ENCODE data around the gene GALNT2.

GALNT2 gene

GRCh38 chr1:230136453-230137336, 69.7 kb downstream of the GALNT2 start:
- no peak for DNase-seq

DNA sequence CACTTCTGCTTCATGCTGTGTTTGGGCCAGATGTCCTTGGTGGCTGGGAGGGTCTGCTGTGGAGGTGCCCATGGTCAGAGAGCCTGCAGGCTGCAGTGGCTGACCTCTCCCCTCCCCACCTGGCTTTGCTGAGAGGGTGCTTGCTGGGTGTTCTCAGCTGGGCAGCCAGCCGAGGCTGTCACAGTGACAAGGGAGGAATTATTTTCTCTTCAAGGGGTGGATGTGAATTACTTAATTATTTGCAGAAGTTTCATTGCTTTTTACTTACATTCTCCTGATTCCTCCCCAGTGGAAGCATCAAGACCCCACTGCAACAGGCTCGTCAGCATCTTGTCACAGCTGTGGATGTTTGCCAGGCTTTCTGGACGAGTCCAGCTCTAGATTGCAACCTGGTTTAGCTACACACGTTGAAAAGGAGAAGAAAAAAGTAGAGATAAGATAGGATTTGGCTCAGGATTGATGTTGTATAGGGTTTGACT, 70.3 kb downstream of the GALNT2 start:
- no peak for DNase-seq

DNA sequence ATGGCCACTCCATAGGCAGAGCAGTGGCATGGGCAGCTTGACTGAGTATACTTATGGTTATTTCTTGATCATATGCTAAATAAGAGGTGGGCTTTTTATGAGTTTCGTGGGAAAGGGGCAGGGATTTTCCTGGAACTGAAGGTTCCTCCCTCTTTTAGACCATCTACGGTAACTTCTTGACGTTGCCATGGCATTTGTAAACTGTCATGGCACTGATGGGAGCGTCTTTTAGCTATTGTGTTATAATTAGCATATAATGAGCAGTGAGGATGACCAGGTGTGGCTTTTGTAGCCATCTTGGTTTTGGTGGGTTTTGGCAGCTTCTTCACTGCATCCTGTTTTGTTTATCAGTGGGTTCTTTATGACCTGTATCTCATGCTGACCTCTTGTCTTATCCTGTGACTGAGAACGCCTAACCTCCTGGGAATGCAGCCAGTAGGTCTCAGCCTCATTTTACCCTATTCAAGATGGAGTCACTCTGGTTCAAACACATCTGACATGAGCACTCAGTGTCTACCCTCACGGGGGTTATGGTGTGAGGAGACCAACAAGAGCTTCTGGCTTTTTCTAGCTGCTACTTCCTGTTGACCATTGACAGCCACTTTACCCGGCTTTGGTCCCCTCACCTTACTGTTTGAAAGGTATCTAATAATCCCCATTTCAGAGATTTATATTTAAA, 71.7 kb downstream of the GALNT2 start:
- DNase-seq: no peak

- DNase-seq: no peak
Observed at GRCh38 chr1:230139315-230139714, 72.3 kb downstream of the GALNT2 start.

DNA sequence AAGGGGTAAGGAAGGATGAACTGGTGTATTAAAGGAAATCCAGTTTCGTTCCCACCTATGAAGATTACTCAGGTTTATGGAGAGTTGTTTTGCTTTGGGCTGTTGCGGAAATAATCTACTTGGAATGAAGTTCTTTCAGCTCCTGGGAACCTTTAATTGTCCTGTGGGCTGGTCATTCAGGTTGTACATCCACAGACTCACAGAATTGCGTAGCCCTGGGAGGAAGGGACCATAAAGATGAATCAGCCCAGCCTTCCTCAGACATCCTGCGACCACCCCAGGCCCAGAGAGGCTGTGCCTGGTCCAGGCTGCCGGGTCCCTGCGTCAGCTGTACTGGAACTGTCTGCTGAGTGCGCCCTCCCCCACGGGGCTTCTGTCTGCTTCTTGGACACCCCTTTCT, 72.7 kb downstream of the GALNT2 start:
- DNase-seq: no peak

DNA sequence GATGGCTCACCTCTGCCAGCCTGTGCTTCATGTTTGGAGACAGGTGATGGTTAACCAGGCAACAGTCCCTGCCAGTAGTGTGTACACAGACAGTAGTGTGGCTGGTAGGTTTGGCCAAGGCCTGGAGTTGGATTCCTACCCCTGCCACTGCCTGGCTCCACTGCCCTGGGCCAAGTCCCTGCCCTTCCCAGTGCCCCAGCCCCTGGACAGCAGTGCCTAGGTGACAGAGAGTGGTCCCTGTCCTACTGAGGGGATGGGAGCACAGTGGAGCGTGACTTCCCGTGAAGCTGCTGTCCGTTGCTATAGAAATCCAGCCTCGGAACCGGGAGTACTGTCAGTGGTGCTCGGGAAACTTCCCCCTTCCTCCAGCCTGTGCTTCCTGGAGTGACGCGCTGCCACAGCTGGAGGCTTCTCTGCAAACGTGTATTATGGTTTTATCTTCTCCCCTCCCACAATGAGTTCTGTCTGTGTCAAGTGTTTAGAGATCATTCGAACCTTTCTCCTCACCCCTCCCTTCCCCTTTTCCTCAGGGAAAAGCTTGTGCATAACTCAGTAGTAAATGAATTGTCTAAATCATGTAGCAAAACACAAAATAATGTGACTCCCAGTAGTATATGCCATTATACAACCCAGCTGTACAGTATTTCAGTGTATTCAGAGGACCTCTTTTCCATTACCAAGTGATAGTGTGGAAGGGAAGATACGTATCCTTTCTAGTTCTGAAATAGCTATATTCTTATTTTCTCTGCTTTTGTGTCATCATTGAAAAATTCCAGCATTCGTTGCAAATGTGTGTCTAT, 73.4 kb downstream of the GALNT2 start:
- DNase-seq: no peak

DNA sequence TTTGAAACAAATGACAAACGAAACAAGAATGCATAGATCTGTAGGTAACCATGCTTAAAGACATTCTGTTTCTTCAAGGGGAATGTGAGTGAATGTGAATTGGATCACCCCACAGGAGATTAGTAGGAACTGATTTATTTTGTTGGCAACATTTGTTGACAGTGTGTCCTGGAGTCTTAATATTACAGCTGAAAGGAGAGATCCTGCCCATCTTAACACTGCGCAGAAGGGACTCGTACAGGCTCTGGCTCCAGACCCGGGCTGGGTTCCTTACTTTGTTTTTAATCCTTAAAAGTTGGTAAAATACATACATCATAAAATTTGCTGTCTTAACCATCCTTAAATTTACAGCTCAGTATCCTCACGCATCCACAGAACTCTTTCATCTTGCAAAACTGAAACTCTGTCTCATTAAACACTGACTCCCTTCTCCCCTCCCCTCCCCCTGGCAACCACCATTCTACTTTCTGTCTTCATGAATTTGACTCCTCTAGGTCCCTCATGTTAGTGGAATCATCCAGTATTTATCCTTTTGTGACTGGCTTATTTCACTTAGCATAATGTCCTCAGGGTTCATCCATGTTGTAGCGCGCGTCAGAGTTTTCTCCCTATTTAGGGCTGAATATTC, 74.1 kb downstream of the GALNT2 start:
- no peak for DNase-seq

DNA sequence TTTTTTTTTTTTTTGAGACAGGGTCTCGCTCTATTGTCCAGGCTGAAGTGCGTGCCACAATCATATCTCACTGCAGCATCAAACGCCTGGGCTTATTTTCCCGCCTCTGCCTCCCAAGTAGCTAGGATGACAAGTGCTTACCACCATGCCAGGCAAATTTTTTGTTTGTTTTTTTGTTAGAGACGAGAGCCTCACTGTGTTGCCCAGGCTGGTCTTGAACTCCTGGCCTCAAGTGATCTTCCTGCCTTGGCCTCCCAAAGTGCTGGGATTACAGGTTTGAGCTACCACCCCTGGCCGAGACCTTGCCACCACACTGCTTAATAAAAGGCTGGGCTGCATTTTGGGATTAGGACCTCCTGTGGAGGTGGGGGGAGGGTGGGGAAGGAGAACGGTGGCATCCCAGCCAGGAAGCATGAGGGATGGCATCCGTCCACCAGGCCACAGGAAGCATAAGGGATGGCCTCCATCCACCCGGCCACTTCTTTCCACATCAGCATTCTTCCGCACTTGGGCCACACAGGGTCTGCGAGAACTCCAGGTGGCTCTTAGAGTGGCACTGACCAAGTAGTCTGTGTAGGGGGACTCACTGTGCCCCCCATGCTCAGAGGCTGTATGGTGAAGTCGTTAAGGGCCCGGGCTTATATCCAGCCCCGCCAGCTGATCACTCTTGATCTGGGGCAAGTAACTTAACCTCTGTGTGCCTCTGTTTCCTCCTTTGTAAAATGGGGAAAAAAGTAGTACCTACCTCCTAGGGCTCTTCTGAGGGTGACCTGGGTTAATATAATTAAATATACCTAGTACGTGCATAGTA, 75.0 kb downstream of the GALNT2 start:
- DNase-seq: no peak

- no peak for DNase-seq
Observed at GRCh38 chr1:230142608-230143210, 75.7 kb downstream of the GALNT2 start.

DNA sequence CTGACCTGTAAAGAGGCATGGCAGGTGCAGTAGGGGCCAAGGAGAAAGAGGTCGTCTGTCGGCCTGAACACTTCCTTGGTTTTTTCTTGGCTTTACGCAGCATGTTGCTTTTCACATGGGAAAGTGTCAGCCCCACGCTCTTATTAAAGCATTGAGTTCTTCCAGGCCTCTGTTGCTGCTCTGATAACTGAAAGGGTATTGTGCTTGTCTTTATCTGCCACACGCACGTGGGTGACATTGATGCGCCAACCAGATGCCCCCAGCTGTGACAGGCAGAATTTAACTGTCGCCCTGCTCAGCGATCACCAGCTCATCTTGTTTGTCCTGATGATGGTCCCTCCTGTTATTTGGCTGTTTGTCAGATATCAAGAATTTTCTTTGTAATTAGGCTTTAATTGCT, 76.5 kb downstream of the GALNT2 start:
- no peak for DNase-seq

DNA sequence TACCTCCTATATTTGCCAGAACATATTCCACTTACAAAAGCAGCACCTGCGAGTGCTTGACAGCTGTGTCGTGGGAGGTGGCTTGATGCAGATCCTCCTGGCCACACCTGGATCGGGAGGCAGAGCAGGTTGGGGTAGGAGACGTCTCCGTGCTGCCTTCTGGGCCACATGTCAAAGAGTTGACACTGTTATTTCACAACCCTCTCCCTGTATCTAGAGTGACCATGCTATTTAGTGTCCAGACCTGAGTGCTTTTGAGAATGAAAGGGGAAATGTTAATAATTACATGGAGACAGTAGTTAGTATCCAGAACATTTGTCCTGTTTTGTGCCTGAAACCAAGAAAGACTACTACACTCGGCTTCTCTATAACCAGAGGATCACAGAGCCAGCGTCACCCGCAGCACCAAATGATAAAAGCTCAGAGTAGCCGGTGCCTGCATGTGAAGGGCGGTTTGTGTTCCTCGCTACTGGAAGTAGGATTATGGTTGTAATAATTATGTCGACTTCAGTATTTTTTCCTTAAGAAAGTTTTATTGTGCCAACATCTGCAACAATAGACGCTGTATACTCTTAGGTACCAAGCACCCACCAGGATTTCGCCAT, 77.1 kb downstream of the GALNT2 start:
- DNase-seq: no peak

GRCh38 chr1:230144758-230145504, 77.9 kb downstream of the GALNT2 start:
- no peak for DNase-seq

DNA sequence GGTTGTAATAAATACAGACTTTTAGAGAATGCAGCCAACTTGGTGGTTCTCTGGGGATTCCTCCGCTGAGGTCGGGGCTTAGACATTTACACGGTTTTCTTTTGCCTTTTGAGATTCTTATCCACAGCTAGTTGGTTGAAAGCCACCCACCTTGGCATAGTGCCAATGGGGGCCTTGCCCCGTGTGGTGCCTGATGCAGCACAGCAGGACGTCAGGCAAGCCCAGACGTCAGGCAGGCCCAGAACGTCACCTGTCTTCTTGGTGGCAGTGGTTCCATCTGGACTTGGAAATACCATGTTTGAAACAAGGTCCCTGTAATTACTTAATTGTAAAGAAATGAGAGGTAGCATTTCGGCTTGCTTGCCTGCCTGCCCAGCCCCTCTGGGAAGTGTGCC, 78.5 kb downstream of the GALNT2 start:
- no peak for DNase-seq

DNA sequence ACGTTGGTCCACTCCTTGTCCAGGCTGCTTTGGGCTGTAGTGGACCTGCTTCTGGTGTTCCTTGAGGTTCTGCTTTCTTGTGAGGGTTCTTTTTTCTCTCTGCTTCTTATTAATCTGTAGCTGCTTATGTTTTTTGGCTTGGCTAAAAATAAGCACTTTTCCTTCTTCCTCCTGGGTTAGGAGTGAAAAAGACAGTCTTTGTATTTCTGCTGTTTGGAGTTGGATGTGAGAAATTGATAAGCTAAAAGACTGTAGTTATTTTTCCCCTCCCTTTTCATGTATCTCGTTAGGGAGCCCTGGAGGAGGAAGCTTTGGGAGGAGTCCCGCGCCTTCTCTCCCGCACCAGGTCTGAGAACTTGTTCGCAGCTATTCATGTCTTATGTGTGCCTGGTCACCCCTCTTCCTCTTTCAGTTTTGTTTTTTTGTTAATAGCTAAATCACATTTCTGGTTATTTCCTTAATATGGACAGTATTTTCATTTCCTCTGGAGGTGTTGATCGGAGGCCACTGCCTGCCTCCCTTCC, 79.0 kb downstream of the GALNT2 start:
- DNase-seq: no peak

DNA sequence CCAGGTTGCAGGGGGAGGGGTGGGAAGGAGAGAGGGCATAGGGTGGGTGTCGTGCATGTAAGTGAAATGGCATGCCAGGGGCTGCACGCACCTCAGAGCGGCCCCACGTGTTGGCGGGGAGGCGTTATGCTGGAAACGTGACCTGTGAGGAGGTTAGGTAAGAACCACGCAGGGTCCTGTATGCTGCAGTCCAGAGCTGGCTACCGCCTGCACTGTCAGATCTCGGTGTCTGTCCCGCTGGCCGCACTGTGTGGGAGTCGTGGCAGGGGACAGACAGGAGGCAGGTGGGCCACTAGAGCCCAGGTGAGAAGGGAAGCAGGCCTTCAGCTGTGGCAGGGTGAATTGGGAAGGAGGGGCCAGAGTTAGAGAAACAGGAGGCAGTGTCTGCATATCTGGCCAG, 79.7 kb downstream of the GALNT2 start:
- no peak for DNase-seq

DNA sequence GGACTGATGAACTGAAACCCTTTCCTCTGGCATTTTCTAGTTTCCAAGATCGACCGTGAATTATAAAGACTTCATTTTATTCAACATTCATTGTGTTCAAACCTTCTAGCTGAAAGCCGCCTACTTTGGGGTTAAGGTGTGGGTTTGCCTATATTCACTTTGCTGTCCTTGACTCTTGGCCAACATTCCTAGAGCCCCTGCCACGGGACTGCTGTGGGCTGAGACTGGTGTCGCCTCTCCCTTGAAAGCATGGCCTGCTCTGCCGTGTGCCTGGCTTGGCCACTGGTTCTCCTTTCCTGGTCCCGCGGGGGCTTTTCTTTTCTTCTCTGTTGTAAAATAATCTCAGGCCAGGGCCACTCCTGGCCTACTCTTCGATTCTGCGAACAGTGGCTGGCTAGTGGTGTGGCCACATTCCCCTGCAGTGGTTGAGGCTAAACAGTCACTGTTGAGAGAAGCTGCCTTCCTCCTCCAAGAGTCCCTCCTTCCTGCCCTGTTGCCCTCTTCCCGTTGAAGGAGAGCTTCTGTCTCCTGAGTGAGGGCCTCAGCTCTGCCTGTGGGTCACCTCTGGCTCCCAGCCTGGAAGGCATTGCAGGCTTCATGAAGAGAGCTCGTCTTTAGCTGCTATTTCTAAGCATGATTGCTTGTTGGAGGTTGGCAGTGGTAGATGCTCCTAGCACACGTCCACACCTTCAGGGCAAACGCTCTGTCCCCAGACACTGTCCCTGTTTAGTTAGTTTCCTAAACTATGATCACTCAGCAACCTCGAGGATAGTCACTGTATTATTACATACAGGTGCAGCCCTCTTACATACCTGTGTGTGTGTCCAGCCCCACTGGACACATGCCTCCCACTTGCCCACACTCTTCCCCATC, 80.5 kb downstream of the GALNT2 start:
- DNase-seq: no peak

GRCh38 chr1:230148126-230148652, 81.2 kb downstream of the GALNT2 start:
- no peak for DNase-seq

DNA sequence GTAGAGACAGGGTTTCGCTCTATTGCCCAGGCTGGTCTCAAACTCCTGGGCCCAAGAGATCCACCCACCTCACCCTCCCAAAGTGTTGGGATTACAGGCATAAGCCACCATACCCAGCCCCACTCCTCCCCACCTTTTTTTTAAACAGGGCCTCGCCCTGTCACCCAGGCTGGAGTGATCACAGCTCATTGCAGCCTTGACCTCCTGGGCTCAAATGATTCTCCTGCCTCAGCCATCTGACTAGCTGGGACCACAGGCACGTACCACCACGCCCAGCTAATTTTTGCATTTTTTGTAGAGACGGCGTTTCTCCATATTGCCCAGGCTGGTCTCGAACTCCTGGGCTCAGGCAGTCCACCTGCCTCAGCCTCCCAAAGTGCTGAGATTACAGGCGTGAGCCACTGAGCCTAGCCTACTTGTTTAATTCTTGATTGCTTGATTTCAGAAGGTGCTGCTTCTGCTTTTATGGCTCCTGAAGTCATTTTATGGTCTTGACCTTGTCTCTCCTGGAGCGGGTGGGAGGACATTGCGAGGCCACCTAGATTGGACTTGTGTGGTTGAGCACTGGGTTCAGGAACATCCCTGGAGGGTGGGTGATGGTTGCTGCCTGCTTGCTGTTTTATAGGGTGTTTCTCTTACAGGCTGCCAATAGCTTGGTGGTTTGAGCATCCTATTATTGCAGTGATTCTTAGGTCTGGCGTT, 81.9 kb downstream of the GALNT2 start:
- no peak for DNase-seq
